H1 (cell line): Measurements from ENCODE around the gene GRB7.

ENCODE experiments used
- CEBPB ChIP-seq: IDR thresholded peaks from 2 replicates; pipeline ENCODE4 v1.6.1; 2012; ENCODE audit warnings: low read depth, low read length
- CTCF ChIP-seq, 3 experiments: IDR thresholded peaks; 1 replicate in 2 of 3; 2 replicates in 1 of 3; pipeline versions ENCODE4 v1.5.1 to v1.6.1; 2011; ENCODE audit warnings: low read length in 3 of 3, mild to moderate bottlenecking in 3 of 3, inconsistent platforms in 2 of 3, low read depth in 1 of 3, moderate library complexity in 1 of 3; ENCODE audit not compliant: insufficient read depth in 1 of 3; ENCODE audit errors: control extremely low read depth in 1 of 3
- EP300 ChIP-seq, 2 experiments: IDR thresholded peaks; 1 replicate in 1 of 2; 2 replicates in 1 of 2; pipeline ENCODE4 v1.6.1; 2011 to 2012; ENCODE audit warnings: low read depth in 2 of 2, low read length in 2 of 2, mild to moderate bottlenecking in 2 of 2, borderline replicate concordance in 1 of 2, inconsistent platforms in 1 of 2, moderate library complexity in 1 of 2
- EZH2 ChIP-seq: fragments of 200-600 bp; sonication (generic); IDR thresholded peaks from 2 replicates; pipeline ENCODE4 v1.7.1; 2012; ENCODE audit warnings: low read depth, mild to moderate bottlenecking, moderate library complexity, low read length, inconsistent platforms; ENCODE audit not compliant: severe bottlenecking
- GABPA ChIP-seq: IDR thresholded peaks from 2 replicates; pipeline ENCODE4 v1.6.1; 2011; ENCODE audit warnings: mild to moderate bottlenecking, low read length, moderate library complexity, borderline replicate concordance; ENCODE audit not compliant: insufficient read depth
- JUN ChIP-seq: IDR thresholded peaks from 2 replicates; pipeline ENCODE4 v1.6.1; 2011; ENCODE audit warnings: low read depth, mild to moderate bottlenecking, improper control_type of control experiment, low read length
- KDM5A ChIP-seq: fragments of 200-600 bp; IDR thresholded peaks from 2 replicates; pipeline ENCODE4 v1.7.1; 2012; ENCODE audit warnings: mild to moderate bottlenecking, low read length, inconsistent platforms, mixed read lengths
- POLR2A ChIP-seq, 2 experiments: IDR thresholded peaks; 1 replicate in 1 of 2; 2 replicates in 1 of 2; pipeline ENCODE4 v1.6.1; 2011; ENCODE audit warnings: low read depth in 2 of 2, low read length in 2 of 2, mild to moderate bottlenecking in 2 of 2; ENCODE audit errors: control extremely low read depth in 1 of 2
- POLR2AphosphoS5 ChIP-seq: IDR thresholded peaks from 2 replicates; pipeline ENCODE4 v1.6.1; 2011; ENCODE audit warnings: low read depth, low read length
- RFX5 ChIP-seq: IDR thresholded peaks from 2 replicates; pipeline ENCODE4 v1.6.1; 2011; ENCODE audit warnings: low read depth, low read length, improper control_type of control experiment, borderline replicate concordance
- SRF ChIP-seq: IDR thresholded peaks from 2 replicates; pipeline ENCODE4 v1.6.1; 2011; ENCODE audit warnings: mild to moderate bottlenecking, low read depth, low read length, moderate library complexity
- USF2 ChIP-seq: IDR thresholded peaks from 2 replicates; pipeline ENCODE4 v1.6.1; 2011; ENCODE audit warnings: low read length, improper control_type of control experiment

GRCh38 chr17:39695089-39695474 is 42.7 kb upstream of the GRB7 start:
- TF ChIP-seq EP300 (IDR thresholded peaks at IDR 0.05; ENCODE audit: borderline replicate concordance in 1 of 2, low read depth in 2 of 2, low read length in 2 of 2) (no peak), CTCF (IDR thresholded peaks at IDR 0.05; ENCODE audit: control extremely low read depth in 1 of 3, insufficient read depth in 1 of 3, low read depth in 1 of 3, low read length in 3 of 3) (no peak), SRF (no peak), CEBPB (no peak), GABPA (no peak), USF2 (no peak), JUN (no peak), POLR2A (IDR thresholded peaks at IDR 0.05; ENCODE audit: control extremely low read depth in 1 of 2, low read depth in 2 of 2, low read length in 2 of 2) (no peak), EZH2 (no peak), KDM5A (no peak), POLR2AphosphoS5 (no peak), RFX5 (no peak)
